HG03342 (cell line): ENCODE measurements around the gene SLC6A9.

Source experiments
- ATAC-seq: cut with Tn5 transposase; IDR thresholded peaks from one replicate; pipeline ENCODE4 v1.9.1; 2021; ENCODE audit warnings: mild to moderate bottlenecking, moderate library complexity; ENCODE audit not compliant: unreplicated experiment

The SLC6A9 gene

GRCh38 chr1:44031252-44032169 lies at the start of gene SLC6A9:
TSS of gene SLC6A9 (minus strand) at chr1:44031462. CDS start at chr1:44024277, 7,185 bp downstream.
- no peak for ATAC-seq

- ATAC-seq: no peak
Measured at GRCh38 chr1:44079566-44079965, 48.3 kb upstream of the SLC6A9 start.

GRCh38 chr1:44078104-44078503 lies 46.8 kb upstream of the SLC6A9 start:
- ATAC-seq: no peak

GRCh38 chr1:44077421-44077820 lies 46.2 kb upstream of the SLC6A9 start:
- ATAC-seq: no peak

- no peak for ATAC-seq
Measured at GRCh38 chr1:44076066-44076465, 44.8 kb upstream of the SLC6A9 start.

- no peak for ATAC-seq
Measured at GRCh38 chr1:44074415-44074814, 43.2 kb upstream of the SLC6A9 start.

- no peak for ATAC-seq
Measured at GRCh38 chr1:44073528-44073927, 42.3 kb upstream of the SLC6A9 start.

GRCh38 chr1:44072821-44073220 lies 41.6 kb upstream of the SLC6A9 start:
- no peak for ATAC-seq

GRCh38 chr1:44072204-44072603 lies 40.9 kb upstream of the SLC6A9 start:
- no peak for ATAC-seq

- ATAC-seq: no peak
Measured at GRCh38 chr1:44071461-44071860, 40.2 kb upstream of the SLC6A9 start.

- peak; percentile 51 for ATAC-seq
Measured at GRCh38 chr1:44068442-44068921, 37.2 kb upstream of the SLC6A9 start.

GRCh38 chr1:44067266-44068250 lies 36.3 kb upstream of the SLC6A9 start:
- peak; percentile 37 for ATAC-seq

GRCh38 chr1:44062656-44063179 lies 31.5 kb upstream of the SLC6A9 start:
- no peak for ATAC-seq

- no peak for ATAC-seq
Measured at GRCh38 chr1:44061857-44062256, 30.6 kb upstream of the SLC6A9 start.

- ATAC-seq: no peak
Measured at GRCh38 chr1:44060830-44061267, 29.6 kb upstream of the SLC6A9 start.

GRCh38 chr1:44059664-44060355 lies 28.5 kb upstream of the SLC6A9 start:
- no peak for ATAC-seq

GRCh38 chr1:44059212-44059611 lies 27.9 kb upstream of the SLC6A9 start:
- no peak for ATAC-seq

GRCh38 chr1:44057293-44057692 lies 26.0 kb upstream of the SLC6A9 start:
- ATAC-seq: no peak

GRCh38 chr1:44053394-44053793 lies 22.1 kb upstream of the SLC6A9 start:
- no peak for ATAC-seq

GRCh38 chr1:44050261-44050660 lies 19.0 kb upstream of the SLC6A9 start:
- ATAC-seq: no peak
